Measurements from ENCODE around the gene GNB5.

DNA sequence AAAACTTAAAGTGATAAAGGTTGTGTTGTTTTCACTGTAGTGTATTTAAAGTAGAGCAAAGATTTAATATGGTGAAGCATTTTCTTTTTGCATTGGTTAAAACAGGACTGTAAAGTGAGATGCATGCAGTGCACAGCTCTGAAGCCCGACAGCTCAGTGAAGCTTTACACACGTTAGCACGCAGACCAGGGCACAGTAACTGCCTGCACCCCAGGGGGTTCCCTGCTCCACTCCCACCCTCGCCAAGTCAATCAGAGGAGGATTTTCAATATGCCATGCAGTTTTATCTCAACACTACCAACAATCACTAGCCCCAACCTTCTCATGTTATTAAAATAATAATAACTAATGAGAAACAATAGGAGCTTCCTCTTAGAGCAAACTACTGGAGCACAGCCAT lies 50.5 kb downstream of the GNB5 start:
- TF ChIP-seq, protein P1, sequence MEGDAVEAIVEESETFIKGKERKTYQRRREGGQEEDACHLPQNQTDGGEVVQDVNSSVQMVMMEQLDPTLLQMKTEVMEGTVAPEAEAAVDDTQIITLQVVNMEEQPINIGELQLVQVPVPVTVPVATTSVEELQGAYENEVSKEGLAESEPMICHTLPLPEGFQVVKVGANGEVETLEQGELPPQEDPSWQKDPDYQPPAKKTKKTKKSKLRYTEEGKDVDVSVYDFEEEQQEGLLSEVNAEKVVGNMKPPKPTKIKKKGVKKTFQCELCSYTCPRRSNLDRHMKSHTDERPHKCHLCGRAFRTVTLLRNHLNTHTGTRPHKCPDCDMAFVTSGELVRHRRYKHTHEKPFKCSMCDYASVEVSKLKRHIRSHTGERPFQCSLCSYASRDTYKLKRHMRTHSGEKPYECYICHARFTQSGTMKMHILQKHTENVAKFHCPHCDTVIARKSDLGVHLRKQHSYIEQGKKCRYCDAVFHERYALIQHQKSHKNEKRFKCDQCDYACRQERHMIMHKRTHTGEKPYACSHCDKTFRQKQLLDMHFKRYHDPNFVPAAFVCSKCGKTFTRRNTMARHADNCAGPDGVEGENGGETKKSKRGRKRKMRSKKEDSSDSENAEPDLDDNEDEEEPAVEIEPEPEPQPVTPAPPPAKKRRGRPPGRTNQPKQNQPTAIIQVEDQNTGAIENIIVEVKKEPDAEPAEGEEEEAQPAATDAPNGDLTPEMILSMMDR (IDR thresholded peaks at IDR 0.05; ENCODE audit: poor library complexity) = no peak
- TF ChIP-seq EZH2 (IDR thresholded peaks at IDR 0.05; ENCODE audit: borderline replicate concordance) = no peak
- TF ChIP-seq EZH2phosphoT487 (IDR thresholded peaks at IDR 0.05; ENCODE audit: low read depth, severe bottlenecking, unreplicated experiment) = no peak

All from hepatocyte (in vitro differentiated cells).